GM12892 (cell line): ENCODE results near the gene AARSD1.

Experiments
- POLR2A ChIP-seq: IDR thresholded peaks from 2 replicates; pipeline ENCODE4 v1.6.1; 2011; ENCODE audit warnings: low read depth, low read length, control low read depth
- TAF1 ChIP-seq: IDR thresholded peaks from 2 replicates; pipeline ENCODE4 v1.6.1; 2011; ENCODE audit warnings: low read depth, mild to moderate bottlenecking, control low read depth, low read length, borderline replicate concordance

DNA sequence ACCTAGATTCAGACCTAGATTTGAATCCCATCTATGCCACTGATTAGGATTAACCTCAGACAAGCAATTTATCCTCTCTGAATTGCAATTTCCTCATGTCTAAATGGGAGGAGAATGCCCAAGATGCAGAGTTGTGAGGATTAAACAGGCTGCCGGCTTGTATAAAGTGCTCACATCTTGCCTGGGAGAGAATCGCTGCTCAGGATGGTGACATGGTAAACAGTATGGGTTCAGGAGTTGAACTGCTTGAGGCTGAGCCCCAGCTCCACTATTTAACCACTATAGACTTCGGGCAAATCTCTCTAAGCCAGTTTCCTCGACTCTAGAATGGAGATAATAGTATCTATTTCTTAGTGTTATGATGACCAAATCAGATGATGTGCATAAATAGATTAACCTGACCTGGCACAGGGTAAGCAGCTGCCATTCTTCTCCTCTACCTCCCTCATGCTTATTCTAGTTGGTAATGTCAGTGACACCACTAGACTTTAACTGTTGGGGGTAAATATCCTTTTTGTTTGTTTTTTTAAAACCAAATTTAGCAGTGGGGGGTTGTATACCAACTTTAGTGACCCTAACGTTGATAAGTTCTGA is 33.2 kb upstream of the AARSD1 start:
- TF ChIP-seq TAF1: no peak
- TF ChIP-seq POLR2A: no peak
